Activated CD8-positive, alpha-beta memory T cell treated with anti-CD3 and anti-CD28 coated beads, Interleukin-2, amount 50 U/mL, for 1 hour (primary cell): Measurements from ENCODE around the gene LSG1.
"Not testable (repeated sequence)": the region's sequence is repeated elsewhere in the genome, so short reads cannot be mapped to it uniquely, and the experiment has no call there.

Experiments
- DNase-seq: peaks from one replicate; pipeline ENCODE4 v3.0.0-alpha.2; 2020; ENCODE audit errors: extremely low read depth

Gene LSG1

DNA sequence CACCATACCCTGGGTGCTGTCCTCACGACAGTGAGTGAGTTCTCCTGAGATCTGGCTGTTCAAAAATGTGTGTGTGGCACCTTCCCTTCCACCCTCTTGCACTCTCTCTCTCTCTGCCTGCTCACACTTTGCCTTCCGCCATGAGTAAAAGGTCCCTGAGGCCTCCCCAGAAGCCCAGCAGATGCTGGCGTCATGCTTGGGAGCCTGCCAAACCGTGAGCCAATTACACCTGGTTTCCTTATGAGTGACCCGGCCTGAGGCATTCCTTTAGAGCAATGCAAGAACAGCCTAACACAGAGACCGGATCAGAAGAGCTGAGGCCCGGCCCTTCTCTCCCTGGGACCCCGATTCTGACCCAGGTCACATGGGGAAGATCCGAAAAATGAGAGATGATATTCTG, 54.2 kb downstream of the LSG1 start:
- DNase-seq = no peak

GRCh38 chr3:194617143-194617671, 54.8 kb downstream of the LSG1 start:
- DNase-seq = no peak

DNA sequence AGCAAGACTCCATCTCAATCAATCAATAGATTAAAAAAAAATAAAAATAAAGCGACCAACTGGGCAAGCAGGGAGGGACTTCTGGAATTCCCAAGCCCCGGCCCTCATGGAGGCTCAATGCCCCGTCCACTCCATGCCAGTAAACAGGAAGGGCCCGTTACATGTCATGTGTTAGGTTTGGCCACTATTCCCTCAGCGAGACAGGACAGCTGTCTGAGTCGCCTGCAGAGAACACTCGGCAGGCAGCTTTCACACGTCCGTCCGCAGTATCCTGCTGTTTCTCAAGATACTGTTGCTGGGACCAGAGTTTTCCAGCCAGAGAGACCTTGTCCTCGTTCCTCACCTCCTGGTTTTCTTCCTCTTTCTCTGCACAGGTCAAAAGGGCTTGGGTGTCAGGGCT, 56.8 kb downstream of the LSG1 start:
- DNase-seq = no peak

- no peak for DNase-seq
Observed at GRCh38 chr3:194612221-194612620, 59.8 kb downstream of the LSG1 start.

- no peak for DNase-seq
Observed at GRCh38 chr3:194610689-194611088, 61.3 kb downstream of the LSG1 start.

- no peak for DNase-seq
Observed at GRCh38 chr3:194609601-194610000, 62.4 kb downstream of the LSG1 start.

- no peak for DNase-seq
Observed at GRCh38 chr3:194608981-194609380, 63.0 kb downstream of the LSG1 start.

- no peak for DNase-seq
Observed at GRCh38 chr3:194607592-194608389, 64.2 kb downstream of the LSG1 start.

DNA sequence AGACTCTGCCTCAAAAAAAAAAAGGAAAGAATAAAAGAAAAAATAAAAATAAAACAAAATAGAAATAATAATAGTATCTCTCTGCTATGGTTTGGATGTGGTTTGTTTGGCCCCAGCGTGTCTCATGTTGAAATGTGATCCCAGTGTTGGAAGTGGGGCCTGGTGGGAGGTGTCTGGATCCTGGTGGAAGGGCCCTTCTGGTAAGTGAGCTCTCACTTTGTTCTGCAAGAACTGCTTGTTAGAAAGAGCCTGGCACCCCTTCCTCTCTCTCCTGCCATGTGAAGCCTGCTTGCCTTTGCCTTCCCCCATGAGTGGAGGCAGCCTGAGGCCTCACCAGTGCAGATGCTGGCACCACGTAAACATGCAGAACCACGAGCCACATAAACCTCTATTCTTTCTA, 65.0 kb downstream of the LSG1 start:
- DNase-seq = no peak

DNA sequence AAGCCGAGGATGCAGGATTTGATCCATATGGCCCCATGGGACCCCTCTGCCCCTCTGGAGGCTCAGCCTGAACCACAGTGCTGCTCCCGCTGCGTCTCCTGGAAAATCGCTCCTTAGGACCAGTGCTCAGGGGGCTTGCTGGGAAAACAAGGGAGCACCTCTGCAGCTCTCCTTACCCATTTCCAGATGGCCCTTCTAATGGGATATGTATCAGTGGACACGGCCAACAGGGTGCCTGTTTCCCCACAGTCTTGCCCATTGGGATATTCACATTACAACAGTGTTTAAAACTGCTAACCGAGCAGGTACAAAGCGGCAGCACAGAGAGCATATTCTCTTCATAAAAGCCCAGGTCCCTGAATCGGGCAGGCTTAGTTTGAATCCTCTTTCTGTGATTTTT, 65.8 kb downstream of the LSG1 start:
- DNase-seq = no peak

DNA sequence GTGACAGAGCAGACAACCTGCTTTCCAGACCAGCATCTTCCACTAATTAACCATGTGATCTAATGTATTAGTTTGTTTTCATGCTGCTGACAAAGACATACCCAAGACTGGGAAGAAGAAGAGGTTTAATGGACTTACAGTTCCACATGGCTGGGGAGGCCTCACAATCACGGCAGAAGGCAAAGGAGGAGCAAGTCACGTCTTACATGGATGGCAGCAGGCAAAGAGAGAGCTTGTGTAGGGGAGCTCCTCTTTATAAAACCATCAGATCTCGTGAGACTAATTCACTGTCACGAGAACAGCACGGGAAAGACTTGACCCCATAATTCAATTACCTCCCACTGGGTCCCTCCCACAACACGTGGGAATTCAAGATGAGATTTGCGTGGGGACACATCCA, 66.7 kb downstream of the LSG1 start:
- DNase-seq = not testable (repeated sequence)

DNA sequence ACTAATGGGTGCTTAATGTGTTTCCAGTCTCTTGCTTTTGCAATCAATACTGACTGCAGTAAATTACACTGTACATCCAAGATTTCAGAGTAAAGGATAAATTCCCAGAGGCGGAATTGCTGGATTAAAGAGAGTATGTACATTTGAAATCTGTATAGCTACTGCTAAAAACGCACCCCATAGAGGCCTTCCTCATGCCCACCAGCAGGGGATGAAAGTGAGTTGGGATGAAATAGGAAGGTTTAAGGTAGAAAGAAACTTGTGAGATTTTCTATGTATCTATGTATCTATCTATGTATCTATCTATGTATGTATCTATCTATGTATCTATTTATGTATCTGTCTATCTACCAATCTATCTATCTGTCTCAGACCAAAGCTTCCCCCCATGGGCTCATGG, 67.2 kb downstream of the LSG1 start:
- DNase-seq = no peak

DNA sequence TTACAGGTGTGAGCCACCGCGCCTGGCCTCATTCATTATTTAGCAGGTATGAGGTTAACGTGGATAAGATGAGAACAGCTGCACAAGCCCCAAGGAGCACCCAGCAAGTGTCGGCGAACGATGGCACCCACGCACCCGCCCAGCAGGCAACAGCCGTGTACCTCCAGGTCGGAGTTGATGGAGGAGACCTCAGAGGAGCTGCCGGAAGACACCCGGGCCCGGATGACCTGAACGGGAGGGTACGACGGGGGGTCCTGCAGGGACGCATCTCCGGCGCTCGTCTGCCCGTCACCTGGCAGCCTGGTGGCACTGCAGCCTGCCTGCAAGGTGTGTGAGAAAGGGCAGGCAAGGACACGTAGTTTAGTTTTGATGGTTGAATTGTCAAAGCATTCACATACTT, 67.9 kb downstream of the LSG1 start:
- no peak for DNase-seq

DNA sequence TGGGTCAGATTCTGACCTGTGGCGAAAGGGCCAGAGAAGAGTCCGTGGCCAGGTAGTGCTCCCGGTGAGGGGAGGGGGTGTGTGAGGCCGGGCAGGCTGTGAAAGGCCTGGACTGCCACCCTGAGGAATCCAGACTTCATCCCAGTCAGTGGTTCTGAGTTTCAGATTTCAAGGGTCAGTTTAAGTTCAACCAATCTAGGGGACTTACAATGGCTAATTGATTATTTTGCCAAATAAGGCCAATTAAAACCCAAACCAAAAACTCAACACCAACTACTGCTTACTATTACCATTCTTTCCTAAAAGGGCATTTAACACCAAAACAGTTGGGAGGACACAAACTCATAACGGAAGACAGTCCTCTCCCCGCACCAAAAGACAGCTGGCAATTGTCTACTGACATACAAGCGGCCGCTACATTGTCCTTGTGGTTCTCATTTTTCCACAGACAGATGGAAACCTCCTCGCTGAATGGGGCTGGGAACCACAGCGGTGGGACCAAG, 69.3 kb downstream of the LSG1 start:
- DNase-seq = no peak

- DNase-seq = no peak
Observed at GRCh38 chr3:194598771-194599557, 73.0 kb downstream of the LSG1 start.

GRCh38 chr3:194596906-194597305, 75.1 kb downstream of the LSG1 start:
- DNase-seq = no peak

- no peak for DNase-seq
Observed at GRCh38 chr3:194592798-194593752, 78.9 kb downstream of the LSG1 start.
